A673 (cell line): ENCODE measurements around the gene CTPS2. TPM values are rescaled to one million over a fixed set of nuclear protein-coding genes. Genes with fewer than 3 reads are reported as not detected.

Experiments
- BruUV-seq: library from RNA; stranded (reverse); fragments of 400-500 nt; replicated peaks from 2 replicates; lab custom pipeline; 2021; lab: Mats Ljungman, UMichigan
- CTCF ChIA-PET: fragments of 300-600 bp; sonication (Branson Sonifier 250); formaldehyde crosslinking; loops from one replicate; lab custom pipeline; 2022; ENCODE audit warnings: antibody characterized with exemption; lab: Charles Lee
- POLR2A ChIA-PET: fragments of 300-600 bp; sonication (Branson Sonifier 250); formaldehyde crosslinking; loops from one replicate; lab custom pipeline; 2022; ENCODE audit warnings: antibody characterized with exemption; ENCODE audit not compliant: low non-redundant PET; lab: Charles Lee
- DNase-seq: peaks from one replicate; pipeline ENCODE4 v3.0.0-alpha.2; 2015; ENCODE audit warnings: low spot score
- H3K27ac ChIP-seq: fragments of 200-600 bp; sonication (generic); 2 replicates; pipeline ENCODE4 v1.5.1; 2016; ENCODE audit warnings: mixed run types, low read depth, mild to moderate bottlenecking, mixed read lengths, antibody characterized with exemption, low read length; ENCODE audit not compliant: poor library complexity, severe bottlenecking
- H3K27me3 ChIP-seq: fragments of 200-600 bp; sonication (generic); replicated peaks from 2 replicates; pipeline ENCODE4 v1.6.1; 2017; ENCODE audit warnings: mixed run types, low read depth, mild to moderate bottlenecking, mixed read lengths, antibody characterized with exemption, low read length; ENCODE audit not compliant: insufficient read depth, poor library complexity
- H3K36me3 ChIP-seq: fragments of 200-600 bp; sonication (generic); 2 replicates; pipeline ENCODE4 v1.6.1; 2016; ENCODE audit warnings: mixed run types, mild to moderate bottlenecking, mixed read lengths, antibody characterized with exemption, low read length; ENCODE audit not compliant: insufficient read depth, poor library complexity, severe bottlenecking
- H3K4me1 ChIP-seq: fragments of 200-600 bp; sonication (generic); 2 replicates; pipeline ENCODE4 v1.6.1; 2017; ENCODE audit warnings: mixed run types, mild to moderate bottlenecking, mixed read lengths, antibody characterized with exemption, low read length; ENCODE audit not compliant: insufficient read depth, poor library complexity, severe bottlenecking
- H3K4me3 ChIP-seq: fragments of 200-600 bp; sonication (generic); 2 replicates; pipeline ENCODE4 v1.5.1; 2016; ENCODE audit warnings: low read depth, mixed run types, mild to moderate bottlenecking, mixed read lengths, low read length; ENCODE audit not compliant: poor library complexity, severe bottlenecking
- H3K9me3 ChIP-seq: fragments of 200-600 bp; sonication (generic); 2 replicates; pipeline ENCODE4 v1.6.1; 2016; ENCODE audit warnings: mixed run types, low read depth, mild to moderate bottlenecking, mixed read lengths, antibody characterized with exemption, low read length; ENCODE audit not compliant: poor library complexity, severe bottlenecking
- CTCF ChIP-seq: fragments of 300-800, 200-600 bp; sonication (generic); conservative IDR thresholded peaks from 2 replicates; pipeline ENCODE4 v1.5.1; 2017; ENCODE audit warnings: low read depth, mild to moderate bottlenecking, antibody characterized with exemption, low read length, moderate library complexity, mixed read lengths
- EZH2 ChIP-seq: fragments of 200-600 bp; sonication (generic); IDR thresholded peaks from 2 replicates; pipeline ENCODE4 v1.6.1; 2017; ENCODE audit warnings: borderline replicate concordance, low read depth, mild to moderate bottlenecking, mixed read lengths, antibody characterized with exemption, low read length; ENCODE audit not compliant: poor library complexity, severe bottlenecking
- intact Hi-C: fragments of 100-400 bp; cut with micrococcal nuclease; formaldehyde crosslinking; loops from one replicate; pipeline ENCODE4 v1.10.0; 2022; ENCODE audit not compliant: unreplicated experiment
- total RNA-seq: library from RNA; stranded (reverse); gene quantifications from 2 replicates; pipeline ENCODE4 v1.2.3, GENCODE V29; 2021

The CTPS2 gene
- total RNA-seq, 1 experiment from 2014 or later = 15.6 TPM

DNA sequence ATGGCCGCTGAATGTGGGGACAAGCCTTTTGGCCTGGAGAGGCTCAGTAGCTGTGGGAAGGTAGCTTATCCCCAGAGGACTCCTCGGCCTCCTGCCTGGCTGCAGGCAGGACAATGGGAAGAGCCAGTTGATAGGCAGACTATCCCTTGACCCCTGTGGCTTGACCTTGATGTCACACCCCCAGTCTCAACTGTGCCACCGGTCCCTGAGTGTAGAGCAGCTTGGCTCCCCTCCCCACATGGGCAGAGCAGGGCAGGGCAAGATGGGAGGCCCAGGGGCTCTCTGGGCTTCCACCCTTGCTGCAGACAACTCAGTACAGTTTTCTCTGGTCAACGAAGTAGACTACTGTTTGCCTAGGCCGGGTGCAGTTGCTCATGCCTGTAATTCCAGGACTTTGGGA, 32.6 kb upstream of the CTPS2 start:
- POLR2A ChIA-PET = no interaction called here
- CTCF ChIA-PET = no interaction called here
- no peaks in the 10 kb centered on the region for H3K4me1 ChIP-seq

DNA sequence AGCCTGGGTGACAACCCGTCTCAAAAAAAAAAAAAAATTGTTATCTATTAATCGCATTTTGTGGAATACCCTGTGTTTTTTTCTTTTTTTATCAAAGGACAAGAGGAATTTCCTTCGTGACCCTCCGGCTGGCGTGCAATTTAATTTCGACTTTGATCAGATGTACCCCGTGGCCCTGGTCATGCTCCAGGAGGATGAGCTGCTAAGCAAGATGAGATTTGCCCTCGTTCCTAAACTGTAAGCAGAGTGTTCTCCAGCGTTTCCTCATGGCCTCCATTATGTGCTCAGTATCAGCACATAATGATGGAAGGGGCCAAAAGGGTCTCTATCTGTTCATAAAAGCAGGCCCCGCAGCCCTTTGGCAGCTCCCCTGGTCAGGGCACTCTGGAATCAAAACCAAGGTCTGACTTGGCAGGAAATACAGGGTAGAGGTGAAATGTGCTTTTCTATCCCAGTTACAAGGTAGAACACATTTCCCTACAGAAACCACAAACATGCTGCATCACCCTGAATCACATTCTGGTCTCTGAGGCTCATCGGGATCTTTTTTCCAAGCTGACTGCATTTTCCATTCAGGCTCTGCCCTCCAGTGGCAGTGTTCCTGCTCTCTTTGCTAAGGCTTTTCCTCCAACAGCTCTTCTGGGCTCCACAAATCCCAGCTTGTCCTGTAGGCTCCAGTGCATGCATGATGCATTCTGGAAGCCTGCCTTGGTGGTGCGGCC, 31.3 kb upstream of the CTPS2 start:
- POLR2A ChIA-PET = no interaction called here
- intact Hi-C loops = no loop called here
- H3K36me3 ChIP-seq = peaks cover 24% of the 10 kb centered on the region
- H3K4me1 ChIP-seq = no peaks in the 10 kb centered on the region
- BruUV-seq = no TSS peak
- H3K4me3 ChIP-seq = no peak overlapping the region
- TF ChIP-seq EZH2 (no peak), CTCF (no peak)
- H3K9me3 ChIP-seq = no peaks in the 10 kb centered on the region
- no peak overlapping the region for H3K27ac ChIP-seq
- CTCF ChIA-PET = no interaction called here
- no peak for DNase-seq
- no peaks in the 10 kb centered on the region for H3K27me3 ChIP-seq

More for the DNA sequence above, 32.6 kb upstream of the CTPS2 start:
- no peak for DNase-seq
- no TSS peak for BruUV-seq
- no peak overlapping the region for H3K27ac ChIP-seq
- no peaks in the 10 kb centered on the region for H3K9me3 ChIP-seq
- H3K4me3 ChIP-seq = no peak overlapping the region
- H3K27me3 ChIP-seq = no peaks in the 10 kb centered on the region
- intact Hi-C loops = loop anchor here (5.0 kb wide), 1 partner anchor 758 kb away; no protein-coding TSS in a partner anchor
- TF ChIP-seq EZH2 (no peak), CTCF (no peak)
- peaks cover 24% of the 10 kb centered on the region for H3K36me3 ChIP-seq

GRCh38 chrX:16739574-16739973, 27.1 kb upstream of the CTPS2 start:
- POLR2A ChIA-PET = interaction anchor here (0.6 kb wide), 1 partner anchor 8 kb away, joined by 3 read pairs; no protein-coding TSS in a partner anchor
- CTCF ChIA-PET = interaction anchor here (0.5 kb wide), 1 partner anchor 153 kb away, joined by 3 read pairs; no protein-coding TSS in a partner anchor

More at GRCh38 chrX:16739574-16739973, 27.1 kb upstream of the CTPS2 start:
- Histone ChIP-seq H3K27ac (no peak overlapping the region), H3K4me1 (no peaks in the 10 kb centered on the region), H3K4me3 (no peak overlapping the region), H3K36me3 (peaks cover 27% of the 10 kb centered on the region), H3K27me3 (no peaks in the 10 kb centered on the region), H3K9me3 (no peaks in the 10 kb centered on the region)
- no peak for TF ChIP-seq EZH2
- intact Hi-C loops = no loop called here
- BruUV-seq = no TSS peak
- DNase-seq = peak; percentile 21
